ENCODE measurements around the gene SMAP2. TPM values are rescaled to one million over a fixed set of nuclear protein-coding genes. Genes with fewer than 3 reads are reported as not detected.
"Not testable (repeated sequence)": the region's sequence is repeated elsewhere in the genome, so short reads cannot be mapped to it uniquely, and the experiment has no call there.

The SMAP2 gene
- total RNA-seq, 4 donors from 2014 or later, result 36.7 to 55.2 (median 45.1) TPM

- DNase-seq (ENCODE audit: low spot score in 2 of 2), result no peak
- peaks cover 0 to 63% (median 44%) of the 10 kb centered on the region in 4 donors for H3K4me1 ChIP-seq
- no peaks in the 10 kb centered on the region for H3K36me3 ChIP-seq
- no peaks in the 10 kb centered on the region for H3K9me3 ChIP-seq
- no peak for TF ChIP-seq EP300 (IDR thresholded peaks at IDR 0.05)
- TF ChIP-seq, protein P1, sequence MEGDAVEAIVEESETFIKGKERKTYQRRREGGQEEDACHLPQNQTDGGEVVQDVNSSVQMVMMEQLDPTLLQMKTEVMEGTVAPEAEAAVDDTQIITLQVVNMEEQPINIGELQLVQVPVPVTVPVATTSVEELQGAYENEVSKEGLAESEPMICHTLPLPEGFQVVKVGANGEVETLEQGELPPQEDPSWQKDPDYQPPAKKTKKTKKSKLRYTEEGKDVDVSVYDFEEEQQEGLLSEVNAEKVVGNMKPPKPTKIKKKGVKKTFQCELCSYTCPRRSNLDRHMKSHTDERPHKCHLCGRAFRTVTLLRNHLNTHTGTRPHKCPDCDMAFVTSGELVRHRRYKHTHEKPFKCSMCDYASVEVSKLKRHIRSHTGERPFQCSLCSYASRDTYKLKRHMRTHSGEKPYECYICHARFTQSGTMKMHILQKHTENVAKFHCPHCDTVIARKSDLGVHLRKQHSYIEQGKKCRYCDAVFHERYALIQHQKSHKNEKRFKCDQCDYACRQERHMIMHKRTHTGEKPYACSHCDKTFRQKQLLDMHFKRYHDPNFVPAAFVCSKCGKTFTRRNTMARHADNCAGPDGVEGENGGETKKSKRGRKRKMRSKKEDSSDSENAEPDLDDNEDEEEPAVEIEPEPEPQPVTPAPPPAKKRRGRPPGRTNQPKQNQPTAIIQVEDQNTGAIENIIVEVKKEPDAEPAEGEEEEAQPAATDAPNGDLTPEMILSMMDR (IDR thresholded peaks at IDR 0.05), result no peak
- TF ChIP-seq POLR2A (IDR thresholded peaks at IDR 0.05), result no peak
- peak overlapping the region; percentile 39 to 92 (median 84) for H3K27ac ChIP-seq
- WGBS, 2 donors, result 75 to 78% methylated on average over 6 of the region's 6 CpGs
- H3K4me3 ChIP-seq, result no peak overlapping the region
- no peaks in the 10 kb centered on the region for H3K27me3 ChIP-seq
Measured at GRCh38 chr1:40384887-40385286, 11.4 kb downstream of the SMAP2 start.

DNA sequence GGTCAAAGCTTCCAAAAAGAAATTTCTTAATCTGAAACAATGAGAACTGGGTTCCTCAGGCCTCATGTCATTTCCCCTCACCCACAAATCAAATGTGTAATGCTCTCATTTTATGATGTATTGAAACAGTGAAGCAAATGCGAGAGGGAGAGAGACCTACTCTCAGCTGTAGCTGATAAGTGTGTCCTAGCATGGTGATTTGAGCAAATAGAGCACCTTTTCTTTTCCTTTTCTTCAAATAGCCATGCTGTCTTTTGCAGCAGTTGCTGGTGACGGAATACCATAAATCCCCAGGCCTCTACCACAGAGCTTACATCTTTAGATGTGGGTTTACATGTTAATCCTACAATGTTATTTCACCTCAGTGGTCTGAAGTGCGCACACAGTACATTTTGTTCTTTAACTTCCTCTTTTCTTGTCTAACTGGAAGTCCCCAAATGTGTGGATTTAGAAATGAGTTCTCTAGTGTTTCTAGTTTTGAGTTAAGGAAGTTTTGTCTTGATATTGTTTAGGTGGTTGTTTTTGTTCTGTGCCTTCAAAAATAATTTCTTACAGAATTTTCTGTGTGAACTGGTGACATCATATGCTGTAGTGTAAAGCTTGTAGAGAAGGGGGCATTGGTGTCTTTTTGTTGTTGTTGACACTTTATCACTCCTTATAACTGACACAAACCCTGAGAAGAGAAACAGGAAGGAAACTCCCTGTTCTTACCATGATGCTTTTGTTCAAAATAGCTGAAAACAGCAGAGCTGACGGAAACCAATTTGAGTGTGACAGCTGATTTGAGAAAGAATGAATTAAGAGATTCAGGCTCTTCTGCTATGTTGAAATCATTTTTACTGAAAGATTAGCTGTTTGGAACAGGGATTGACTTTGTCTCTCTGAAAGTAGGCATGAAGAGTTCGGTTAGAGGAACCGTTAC is 12.2 kb downstream of the SMAP2 start:
- peaks cover 0 to 62% (median 48%) of the 10 kb centered on the region in 4 donors for H3K4me1 ChIP-seq
- no peak for TF ChIP-seq POLR2A (IDR thresholded peaks at IDR 0.05)
- TF ChIP-seq EP300 (IDR thresholded peaks at IDR 0.05), result peak; percentile 55 to 74
- H3K27ac ChIP-seq, result peak overlapping the region; percentile 57 to 92 (median 84)
- no peak for DNase-seq (ENCODE audit: low spot score in 2 of 2)
- no peaks in the 10 kb centered on the region for H3K9me3 ChIP-seq
- WGBS, 2 donors, result 54 to 55% methylated on average over 6 of the region's 6 CpGs
- no peaks in the 10 kb centered on the region for H3K27me3 ChIP-seq
- H3K36me3 ChIP-seq, result no peaks in the 10 kb centered on the region
- H3K4me3 ChIP-seq, result peak overlapping the region in 1 of 4 donors; percentile 14

GRCh38 chr1:40386359-40386723 is 12.8 kb downstream of the SMAP2 start:
- Histone ChIP-seq H3K4me1 (peaks cover 0 to 67% (median 51%) of the 10 kb centered on the region in 4 donors), H3K27me3 (no peaks in the 10 kb centered on the region), H3K4me3 (peak overlapping the region in 1 of 4 donors; percentile 14), H3K36me3 (no peaks in the 10 kb centered on the region), H3K9me3 (no peaks in the 10 kb centered on the region), H3K27ac (peak overlapping the region; percentile 57 to 92 (median 84))
- DNase-seq (ENCODE audit: low spot score in 2 of 2), result no peak
- TF ChIP-seq POLR2A (IDR thresholded peaks at IDR 0.05) (no peak), EP300 (IDR thresholded peaks at IDR 0.05) (no peak)
- TF ChIP-seq, protein P1 (IDR thresholded peaks at IDR 0.05), result no peak
- WGBS, 2 donors, result 30 to 51% methylated on average over 3 of the region's 3 CpGs

DNA sequence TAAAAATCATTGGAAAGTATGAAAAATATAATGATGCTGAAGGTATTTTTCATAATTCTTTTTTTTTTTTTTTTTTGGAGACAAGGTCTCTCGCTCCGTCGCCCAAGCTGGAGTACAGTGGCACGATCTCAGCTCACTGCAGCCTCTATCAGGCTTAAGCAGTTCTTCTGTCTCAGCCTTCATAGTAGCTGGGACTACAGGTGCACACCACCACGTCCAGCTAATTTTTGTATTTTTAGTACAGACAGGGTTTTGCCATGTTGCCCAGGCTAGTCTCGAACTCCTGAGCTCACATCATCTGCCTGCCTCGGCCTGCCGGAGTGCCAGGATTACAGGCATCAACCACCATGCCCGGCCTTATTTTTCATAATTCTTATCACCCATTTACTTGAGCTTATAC is 13.3 kb downstream of the SMAP2 start:
- H3K4me3 ChIP-seq, result peak overlapping the region in 1 of 4 donors; percentile 14
- H3K27ac ChIP-seq, result peak overlapping the region in 3 of 4 donors; percentile 84 to 92 (median 84)
- peaks cover 0 to 71% (median 52%) of the 10 kb centered on the region in 4 donors for H3K4me1 ChIP-seq
- no peaks in the 10 kb centered on the region for H3K27me3 ChIP-seq
- no peaks in the 10 kb centered on the region for H3K36me3 ChIP-seq
- 80 to 82% methylated on average over 9 of the region's 9 CpGs for WGBS, 2 donors
- no peak for DNase-seq (ENCODE audit: low spot score in 2 of 2)
- TF ChIP-seq EP300 (IDR thresholded peaks at IDR 0.05) (no peak), POLR2A (IDR thresholded peaks at IDR 0.05) (no peak)
- TF ChIP-seq, protein P1 (IDR thresholded peaks at IDR 0.05), result no peak
- H3K9me3 ChIP-seq, result no peaks in the 10 kb centered on the region

- 81 to 96% methylated on average over 5 to 24 of the region's 38 CpGs for WGBS, 2 donors
- H3K4me1 ChIP-seq, result peaks cover 0 to 76% (median 60%) of the 10 kb centered on the region in 4 donors
Measured at GRCh38 chr1:40387381-40388306, 14.1 kb downstream of the SMAP2 start.

DNA sequence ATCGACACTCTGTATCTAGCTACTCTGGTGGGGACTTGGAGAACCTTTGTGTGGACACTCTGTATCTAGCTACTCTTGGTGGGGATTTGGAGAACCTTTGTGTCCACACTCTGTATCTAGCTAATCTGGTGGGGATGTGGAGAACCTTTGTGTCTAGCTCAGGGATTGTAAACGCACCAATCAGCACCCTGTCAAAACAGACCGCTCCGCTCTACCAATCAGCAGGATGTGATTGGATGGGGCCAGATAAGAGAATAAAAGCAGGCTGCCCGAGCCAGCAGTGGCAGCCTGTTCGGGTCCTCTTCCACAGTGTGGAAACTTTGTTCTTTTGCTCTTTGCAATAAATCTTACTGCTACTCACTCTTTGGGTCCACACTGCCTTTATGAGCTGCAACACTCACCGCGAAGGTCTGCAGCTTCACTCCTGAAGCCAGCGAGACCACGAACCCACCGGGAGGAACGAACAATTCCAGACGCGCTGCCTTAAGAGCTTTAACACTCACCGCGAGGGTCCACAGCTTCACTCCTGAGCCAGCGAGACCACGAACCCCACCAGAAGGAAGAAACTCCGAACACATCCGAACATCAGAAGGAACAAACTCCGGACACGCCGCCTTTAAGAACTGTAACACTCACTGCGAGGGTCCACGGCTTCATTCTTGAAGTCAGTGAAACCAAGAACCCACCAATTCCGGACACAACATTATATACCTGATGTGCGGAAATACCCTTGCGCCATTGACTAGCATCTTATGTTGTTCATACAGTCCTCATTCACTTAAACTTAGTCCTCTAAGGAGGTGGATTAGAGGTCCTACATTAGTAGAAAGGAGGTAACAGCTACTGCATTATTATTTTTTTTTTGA is 15.2 kb downstream of the SMAP2 start:
- H3K9me3 ChIP-seq; H3K36me3 ChIP-seq; DNase-seq (ENCODE audit: low spot score in 2 of 2); H3K4me3 ChIP-seq; H3K27me3 ChIP-seq: not testable (repeated sequence)
- H3K27ac ChIP-seq, result peak overlapping the region in 3 of 4 donors; percentile 81 to 92 (median 84)
- H3K4me1 ChIP-seq, result peaks cover 0 to 76% (median 61%) of the 10 kb centered on the region in 4 donors
- WGBS, 2 donors, result 88 to 93% methylated on average over 28 of the region's 28 CpGs

More at GRCh38 chr1:40387381-40388306, 14.1 kb downstream of the SMAP2 start:
- not testable (repeated sequence) for H3K36me3 ChIP-seq; H3K4me3 ChIP-seq; DNase-seq (ENCODE audit: low spot score in 2 of 2); H3K27me3 ChIP-seq; H3K9me3 ChIP-seq
- peak overlapping the region in 3 of 4 donors; percentile 84 to 92 (median 84) for H3K27ac ChIP-seq
